Measurements from ENCODE around the gene FAM81A.

DNA sequence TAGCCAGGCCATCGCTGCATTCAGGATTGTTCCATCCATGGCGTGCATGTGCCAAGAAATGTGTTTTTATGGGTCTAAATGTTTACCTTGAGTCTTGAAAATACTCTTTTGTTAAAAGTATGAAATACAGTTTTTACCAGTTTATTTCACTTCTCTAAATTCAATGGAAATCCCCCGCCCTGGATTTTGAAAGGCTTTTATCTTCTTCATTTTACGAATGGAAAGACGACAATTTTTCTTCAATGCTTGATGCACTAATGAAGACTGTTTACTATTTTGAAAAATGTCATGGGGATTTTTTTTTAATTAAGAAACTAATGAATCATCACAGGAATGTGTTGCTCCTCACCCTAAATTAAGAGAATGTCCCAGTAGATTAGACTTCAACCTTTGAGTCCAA is 83.5 kb downstream of the FAM81A start:
- TF ChIP-seq CTCF (IDR thresholded peaks at IDR 0.05): no peak
- no peak for TF ChIP-seq POLR2A (IDR thresholded peaks at IDR 0.05)

Data from heart left ventricle (tissue), 13 donors.